Astrocyte (in vitro differentiated cells and primary cell): ENCODE results near the gene ROCK1.

ENCODE experiments used
- EZH2 ChIP-seq: IDR thresholded peaks from 2 replicates; pipeline ENCODE4 v1.6.1; 2012; ENCODE audit warnings: mild to moderate bottlenecking, low read length, inconsistent platforms; ENCODE audit not compliant: insufficient read depth
- TF ChIP-seq, protein P1 (sequence below): IDR thresholded peaks from 2 replicates; pipeline ENCODE4 v1.5.1; 2011; ENCODE audit warnings: low read depth, mild to moderate bottlenecking, inconsistent platforms, low read length, moderate library complexity; ENCODE audit not compliant: insufficient read depth

GRCh38 chr18:21071071-21071470 is 40.5 kb downstream of the ROCK1 start:
- TF ChIP-seq EZH2 = no peak
- TF ChIP-seq, protein P1, sequence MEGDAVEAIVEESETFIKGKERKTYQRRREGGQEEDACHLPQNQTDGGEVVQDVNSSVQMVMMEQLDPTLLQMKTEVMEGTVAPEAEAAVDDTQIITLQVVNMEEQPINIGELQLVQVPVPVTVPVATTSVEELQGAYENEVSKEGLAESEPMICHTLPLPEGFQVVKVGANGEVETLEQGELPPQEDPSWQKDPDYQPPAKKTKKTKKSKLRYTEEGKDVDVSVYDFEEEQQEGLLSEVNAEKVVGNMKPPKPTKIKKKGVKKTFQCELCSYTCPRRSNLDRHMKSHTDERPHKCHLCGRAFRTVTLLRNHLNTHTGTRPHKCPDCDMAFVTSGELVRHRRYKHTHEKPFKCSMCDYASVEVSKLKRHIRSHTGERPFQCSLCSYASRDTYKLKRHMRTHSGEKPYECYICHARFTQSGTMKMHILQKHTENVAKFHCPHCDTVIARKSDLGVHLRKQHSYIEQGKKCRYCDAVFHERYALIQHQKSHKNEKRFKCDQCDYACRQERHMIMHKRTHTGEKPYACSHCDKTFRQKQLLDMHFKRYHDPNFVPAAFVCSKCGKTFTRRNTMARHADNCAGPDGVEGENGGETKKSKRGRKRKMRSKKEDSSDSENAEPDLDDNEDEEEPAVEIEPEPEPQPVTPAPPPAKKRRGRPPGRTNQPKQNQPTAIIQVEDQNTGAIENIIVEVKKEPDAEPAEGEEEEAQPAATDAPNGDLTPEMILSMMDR = no peak
